HepG2 (cell line): ENCODE results near the gene HMGB2. TPM values are rescaled to one million over a fixed set of nuclear protein-coding genes. Genes with fewer than 3 reads are reported as not detected.
A peak's percentile ranks its signal among the peaks of the same experiment; 100 is the strongest.

Experiments
- HMG20B ChIP-seq: conservative IDR thresholded peaks from 2 replicates; pipeline ENCODE4 v1.6.1; 2016; ENCODE audit warnings: missing genetic modification reagents, missing compliant biosample characterization
- KLF13 ChIP-seq: sonication (generic); formaldehyde crosslinking; IDR thresholded peaks from 2 replicates; pipeline ENCODE4 v1.4.0; 2020; ENCODE audit warnings: mild to moderate bottlenecking, missing genetic modification reagents
- RBFOX2 ChIP-seq: fragments of 200-400 bp; formaldehyde crosslinking; IDR thresholded peaks from 2 replicates; pipeline ENCODE4 v1.6.1; 2017; ENCODE audit warnings: low read depth, mild to moderate bottlenecking, low read length
- RFX5 ChIP-seq: IDR thresholded peaks from 2 replicates; pipeline ENCODE4 v1.6.1; 2011; ENCODE audit warnings: low read depth, low read length, improper control_type of control experiment
- ZBTB42 ChIP-seq: sonication (generic); formaldehyde crosslinking; IDR thresholded peaks from 2 replicates; pipeline ENCODE4 v1.5.0; 2020; ENCODE audit warnings: mild to moderate bottlenecking, missing genetic modification reagents
- ZNF274 ChIP-seq: sonication (generic); formaldehyde crosslinking; IDR thresholded peaks from 2 replicates; pipeline ENCODE4 v1.5.1; 2020; ENCODE audit warnings: mild to moderate bottlenecking, missing genetic modification reagents
- ZNF292 ChIP-seq: sonication (generic); formaldehyde crosslinking; IDR thresholded peaks from 2 replicates; pipeline ENCODE4 v1.8.1; 2022; ENCODE audit warnings: mild to moderate bottlenecking, low read depth, missing genetic modification reagents, borderline replicate concordance
- ZNF34 ChIP-seq: sonication (generic); formaldehyde crosslinking; IDR thresholded peaks from 2 replicates; pipeline ENCODE4 v1.4.0; 2020; ENCODE audit warnings: mild to moderate bottlenecking, missing genetic modification reagents, borderline replicate concordance
- polyA plus RNA-seq, 8 experiments: library from polyadenylated mRNA; depleted of rRNA in 3 of 8; stranded (reverse) in 7 of 8; unstranded in 1 of 8; fragments of >200 nt; fragmentation: Illumina TruSeq in 4 of 8; extraction: Trizol in 4 of 8; gene quantifications; 2 replicates each; pipeline versions ENCODE4 v1.2.1 to v1.2.3, GENCODE V29; 2011 to 2016; ENCODE audit warnings: low read depth in 4 of 8, missing spikeins in 1 of 8, mixed read lengths in 1 of 8; ENCODE audit not compliant: insufficient read depth in 1 of 8
- total RNA-seq, 5 experiments: library from RNA; depleted of rRNA; stranded (reverse); fragments of >200 nt; fragmentation: Illumina TruSeq; extraction: Trizol; gene quantifications; 2 replicates each; pipeline ENCODE4 v1.2.3, GENCODE V29; 2016; ENCODE audit warnings: low read depth in 1 of 5
- TF ChIP-seq, protein P1 (sequence below): IDR thresholded peaks from 2 replicates; pipeline ENCODE4 v1.6.1; 2016; ENCODE audit warnings: low read depth
- TF ChIP-seq, protein P2 (sequence below): sonication (generic); formaldehyde crosslinking; IDR thresholded peaks from 2 replicates; pipeline ENCODE4 v1.4.0; 2020; ENCODE audit warnings: mild to moderate bottlenecking, missing genetic modification reagents
- TF ChIP-seq, protein P3 (sequence below): sonication (generic); formaldehyde crosslinking; IDR thresholded peaks from 2 replicates; pipeline ENCODE4 v1.4.0; 2020; ENCODE audit warnings: missing genetic modification reagents
- TF ChIP-seq, protein P4 (sequence below): IDR thresholded peaks from 2 replicates; pipeline ENCODE4 v1.6.1; 2012; ENCODE audit warnings: inconsistent platforms
- TF ChIP-seq, protein P5 (sequence below): sonication (generic); formaldehyde crosslinking; IDR thresholded peaks from 2 replicates; pipeline ENCODE4 v1.8.1; 2023; ENCODE audit warnings: missing genetic modification reagents, mild to moderate bottlenecking, borderline replicate concordance

HMGB2 gene
- total and polyA plus RNA-seq, 2 of the 13 experiments (the other 11 are each of a cell fraction or from before 2014, with no cell fraction given) = 90.5 to 332 TPM

DNA sequence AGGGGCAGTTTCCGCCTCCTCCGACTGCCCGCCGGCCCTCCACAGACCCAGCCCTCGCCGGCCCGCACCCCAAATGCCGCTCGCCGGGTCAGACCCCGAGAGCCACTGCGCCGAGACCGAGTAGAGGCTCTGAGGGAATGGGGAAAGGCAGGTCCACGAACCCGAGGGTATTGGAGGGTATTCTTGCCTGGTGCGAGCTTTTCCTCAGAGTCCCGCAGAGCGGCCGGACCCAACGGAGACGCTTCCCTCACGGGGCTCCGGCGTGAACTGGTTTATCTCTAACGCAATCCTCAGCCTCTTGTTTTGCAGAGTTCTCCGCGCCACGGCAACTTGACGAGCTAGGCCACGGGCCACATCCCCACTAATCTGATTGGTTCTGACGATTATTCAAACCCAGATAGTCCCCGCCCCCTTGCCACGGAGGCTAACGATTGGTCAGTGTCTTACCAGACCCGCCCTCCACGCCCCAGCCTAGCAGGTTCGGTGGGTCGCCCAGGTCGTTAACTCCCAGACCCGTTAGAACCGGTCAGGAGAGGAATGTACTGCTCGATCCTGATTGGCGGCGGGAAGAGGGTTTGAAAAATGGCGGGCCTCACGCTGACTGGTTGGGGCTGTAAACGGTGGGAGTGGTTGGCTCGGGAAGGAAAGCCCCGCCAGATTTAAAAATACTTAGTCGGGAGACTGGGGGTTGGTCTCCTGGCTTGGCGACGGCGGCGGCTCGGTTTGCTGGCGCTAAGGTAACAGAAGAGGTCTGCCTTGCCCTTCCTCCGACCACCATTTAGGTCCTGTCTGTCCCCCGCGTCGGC, at the start of gene HMGB2 (continued):
- TF ChIP-seq, protein P1, sequence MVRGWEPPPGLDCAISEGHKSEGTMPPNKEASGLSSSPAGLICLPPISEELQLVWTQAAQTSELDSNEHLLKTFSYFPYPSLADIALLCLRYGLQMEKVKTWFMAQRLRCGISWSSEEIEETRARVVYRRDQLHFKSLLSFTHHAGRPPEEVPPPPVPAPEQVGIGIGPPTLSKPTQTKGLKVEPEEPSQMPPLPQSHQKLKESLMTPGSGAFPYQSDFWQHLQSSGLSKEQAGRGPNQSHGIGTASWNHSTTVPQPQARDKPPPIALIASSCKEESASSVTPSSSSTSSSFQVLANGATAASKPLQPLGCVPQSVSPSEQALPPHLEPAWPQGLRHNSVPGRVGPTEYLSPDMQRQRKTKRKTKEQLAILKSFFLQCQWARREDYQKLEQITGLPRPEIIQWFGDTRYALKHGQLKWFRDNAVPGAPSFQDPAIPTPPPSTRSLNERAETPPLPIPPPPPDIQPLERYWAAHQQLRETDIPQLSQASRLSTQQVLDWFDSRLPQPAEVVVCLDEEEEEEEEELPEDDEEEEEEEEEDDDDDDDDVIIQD (CRISPR knock-in tag) = peak; percentile 77; the same call in 1 of the 2 replicates
- TF ChIP-seq HMG20B (CRISPR knock-in tag) (0 out of 2 replicates have a peak, but pooled peaks have one; percentile 21), RFX5 (peak; percentile 84), ZNF292 (0 out of 2 replicates have a peak, but pooled peaks have one; percentile 4), ZNF34 (CRISPR knock-in tag) (0 out of 2 replicates have a peak, but pooled peaks have one; percentile 39), RBFOX2 (peak; percentile 86), ZNF274 (peak; percentile 50; the same call in 1 of the 2 replicates), KLF13 (CRISPR knock-in tag) (0 out of 2 replicates have a peak, but pooled peaks have one; percentile 78), ZBTB42 (CRISPR knock-in tag) (no peak)
- TF ChIP-seq, protein P2, sequence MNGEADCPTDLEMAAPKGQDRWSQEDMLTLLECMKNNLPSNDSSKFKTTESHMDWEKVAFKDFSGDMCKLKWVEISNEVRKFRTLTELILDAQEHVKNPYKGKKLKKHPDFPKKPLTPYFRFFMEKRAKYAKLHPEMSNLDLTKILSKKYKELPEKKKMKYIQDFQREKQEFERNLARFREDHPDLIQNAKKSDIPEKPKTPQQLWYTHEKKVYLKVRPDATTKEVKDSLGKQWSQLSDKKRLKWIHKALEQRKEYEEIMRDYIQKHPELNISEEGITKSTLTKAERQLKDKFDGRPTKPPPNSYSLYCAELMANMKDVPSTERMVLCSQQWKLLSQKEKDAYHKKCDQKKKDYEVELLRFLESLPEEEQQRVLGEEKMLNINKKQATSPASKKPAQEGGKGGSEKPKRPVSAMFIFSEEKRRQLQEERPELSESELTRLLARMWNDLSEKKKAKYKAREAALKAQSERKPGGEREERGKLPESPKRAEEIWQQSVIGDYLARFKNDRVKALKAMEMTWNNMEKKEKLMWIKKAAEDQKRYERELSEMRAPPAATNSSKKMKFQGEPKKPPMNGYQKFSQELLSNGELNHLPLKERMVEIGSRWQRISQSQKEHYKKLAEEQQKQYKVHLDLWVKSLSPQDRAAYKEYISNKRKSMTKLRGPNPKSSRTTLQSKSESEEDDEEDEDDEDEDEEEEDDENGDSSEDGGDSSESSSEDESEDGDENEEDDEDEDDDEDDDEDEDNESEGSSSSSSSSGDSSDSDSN = peak; percentile 92
- TF ChIP-seq, protein P3, sequence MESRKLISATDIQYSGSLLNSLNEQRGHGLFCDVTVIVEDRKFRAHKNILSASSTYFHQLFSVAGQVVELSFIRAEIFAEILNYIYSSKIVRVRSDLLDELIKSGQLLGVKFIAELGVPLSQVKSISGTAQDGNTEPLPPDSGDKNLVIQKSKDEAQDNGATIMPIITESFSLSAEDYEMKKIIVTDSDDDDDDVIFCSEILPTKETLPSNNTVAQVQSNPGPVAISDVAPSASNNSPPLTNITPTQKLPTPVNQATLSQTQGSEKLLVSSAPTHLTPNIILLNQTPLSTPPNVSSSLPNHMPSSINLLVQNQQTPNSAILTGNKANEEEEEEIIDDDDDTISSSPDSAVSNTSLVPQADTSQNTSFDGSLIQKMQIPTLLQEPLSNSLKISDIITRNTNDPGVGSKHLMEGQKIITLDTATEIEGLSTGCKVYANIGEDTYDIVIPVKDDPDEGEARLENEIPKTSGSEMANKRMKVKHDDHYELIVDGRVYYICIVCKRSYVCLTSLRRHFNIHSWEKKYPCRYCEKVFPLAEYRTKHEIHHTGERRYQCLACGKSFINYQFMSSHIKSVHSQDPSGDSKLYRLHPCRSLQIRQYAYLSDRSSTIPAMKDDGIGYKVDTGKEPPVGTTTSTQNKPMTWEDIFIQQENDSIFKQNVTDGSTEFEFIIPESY (CRISPR knock-in tag) = 0 out of 2 replicates have a peak, but pooled peaks have one; percentile 7
- TF ChIP-seq, protein P4, sequence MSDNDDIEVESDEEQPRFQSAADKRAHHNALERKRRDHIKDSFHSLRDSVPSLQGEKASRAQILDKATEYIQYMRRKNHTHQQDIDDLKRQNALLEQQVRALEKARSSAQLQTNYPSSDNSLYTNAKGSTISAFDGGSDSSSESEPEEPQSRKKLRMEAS = peak; percentile 49
- TF ChIP-seq, protein P5, sequence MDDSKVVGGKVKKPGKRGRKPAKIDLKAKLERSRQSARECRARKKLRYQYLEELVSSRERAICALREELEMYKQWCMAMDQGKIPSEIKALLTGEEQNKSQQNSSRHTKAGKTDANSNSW (CRISPR knock-in tag) = peak; percentile 30; the same call in 1 of the 2 replicates
